ENCODE results near the gene SND1.

SND1 gene

DNA sequence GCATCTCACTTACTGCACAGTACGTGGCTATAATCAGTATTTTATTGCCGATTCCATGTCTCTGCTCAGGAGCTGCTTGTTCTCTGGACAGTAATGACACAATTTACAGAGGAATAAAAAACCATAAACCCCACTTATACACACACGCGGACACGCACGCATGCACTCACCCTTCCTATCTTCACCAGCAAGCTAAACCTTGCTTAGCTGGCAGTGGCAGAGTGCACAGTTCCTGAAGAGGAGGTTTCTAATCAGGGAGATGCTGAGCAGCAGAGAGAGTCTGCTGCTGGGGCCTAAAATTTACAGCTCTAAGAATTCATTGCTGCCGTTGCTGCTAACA, 66.3 kb downstream of the SND1 start:
- H3K4me3 ChIP-seq (ENCODE audit: low read length) = no peak overlapping the region
- TF ChIP-seq, protein P1, sequence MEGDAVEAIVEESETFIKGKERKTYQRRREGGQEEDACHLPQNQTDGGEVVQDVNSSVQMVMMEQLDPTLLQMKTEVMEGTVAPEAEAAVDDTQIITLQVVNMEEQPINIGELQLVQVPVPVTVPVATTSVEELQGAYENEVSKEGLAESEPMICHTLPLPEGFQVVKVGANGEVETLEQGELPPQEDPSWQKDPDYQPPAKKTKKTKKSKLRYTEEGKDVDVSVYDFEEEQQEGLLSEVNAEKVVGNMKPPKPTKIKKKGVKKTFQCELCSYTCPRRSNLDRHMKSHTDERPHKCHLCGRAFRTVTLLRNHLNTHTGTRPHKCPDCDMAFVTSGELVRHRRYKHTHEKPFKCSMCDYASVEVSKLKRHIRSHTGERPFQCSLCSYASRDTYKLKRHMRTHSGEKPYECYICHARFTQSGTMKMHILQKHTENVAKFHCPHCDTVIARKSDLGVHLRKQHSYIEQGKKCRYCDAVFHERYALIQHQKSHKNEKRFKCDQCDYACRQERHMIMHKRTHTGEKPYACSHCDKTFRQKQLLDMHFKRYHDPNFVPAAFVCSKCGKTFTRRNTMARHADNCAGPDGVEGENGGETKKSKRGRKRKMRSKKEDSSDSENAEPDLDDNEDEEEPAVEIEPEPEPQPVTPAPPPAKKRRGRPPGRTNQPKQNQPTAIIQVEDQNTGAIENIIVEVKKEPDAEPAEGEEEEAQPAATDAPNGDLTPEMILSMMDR (conservative IDR thresholded peaks at IDR 0.05; ENCODE audit: low read length) = no peak
- no peak for DNase-seq (ENCODE audit: low read depth)

GRCh38 chr7:127726476-127726875, 74.5 kb downstream of the SND1 start:
- DNase-seq (ENCODE audit: low read depth) = no peak
- no peak overlapping the region for H3K4me3 ChIP-seq (ENCODE audit: low read length)
- TF ChIP-seq, protein P1 (conservative IDR thresholded peaks at IDR 0.05; ENCODE audit: low read length) = no peak

GRCh38 chr7:127730658-127731276, 78.8 kb downstream of the SND1 start:
- TF ChIP-seq, protein P1 (conservative IDR thresholded peaks at IDR 0.05; ENCODE audit: low read length) = no peak
- no peak for DNase-seq (ENCODE audit: low read depth)
- no peak overlapping the region for H3K4me3 ChIP-seq (ENCODE audit: low read length)

DNA sequence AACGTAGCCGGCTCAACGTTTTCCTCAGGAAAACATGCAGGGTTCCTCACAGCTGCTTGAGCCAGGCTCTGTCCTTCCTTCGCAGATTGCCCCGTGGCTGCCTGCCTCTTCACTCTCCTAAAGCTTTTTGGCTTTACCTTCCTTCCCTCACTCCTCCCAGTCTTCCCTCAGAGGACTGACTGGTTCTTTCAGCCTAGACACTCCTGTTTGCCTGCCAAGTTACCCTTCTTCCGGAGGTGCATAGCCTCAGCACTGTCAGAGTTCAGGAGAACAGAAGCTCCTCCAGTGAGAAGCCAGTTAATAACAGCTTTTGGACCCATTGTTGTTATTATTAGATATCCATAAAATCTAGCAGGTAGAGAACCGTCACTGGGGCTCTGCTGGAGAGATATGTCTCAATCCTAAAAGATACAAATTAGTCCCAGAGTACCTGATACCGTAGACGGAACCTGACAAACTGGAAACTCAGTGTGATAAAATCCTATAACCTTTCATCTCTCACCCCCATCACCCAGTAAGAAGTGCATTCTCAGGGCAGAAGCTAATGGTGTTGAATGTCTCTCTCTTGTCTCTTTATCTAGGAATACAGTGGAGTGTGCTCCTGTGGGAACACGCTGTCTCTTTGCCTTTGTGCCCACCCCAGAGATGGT, 79.6 kb downstream of the SND1 start:
- no peak for DNase-seq (ENCODE audit: low read depth)
- TF ChIP-seq, protein P1 (conservative IDR thresholded peaks at IDR 0.05; ENCODE audit: low read length) = no peak
- H3K4me3 ChIP-seq (ENCODE audit: low read length) = no peak overlapping the region

DNA sequence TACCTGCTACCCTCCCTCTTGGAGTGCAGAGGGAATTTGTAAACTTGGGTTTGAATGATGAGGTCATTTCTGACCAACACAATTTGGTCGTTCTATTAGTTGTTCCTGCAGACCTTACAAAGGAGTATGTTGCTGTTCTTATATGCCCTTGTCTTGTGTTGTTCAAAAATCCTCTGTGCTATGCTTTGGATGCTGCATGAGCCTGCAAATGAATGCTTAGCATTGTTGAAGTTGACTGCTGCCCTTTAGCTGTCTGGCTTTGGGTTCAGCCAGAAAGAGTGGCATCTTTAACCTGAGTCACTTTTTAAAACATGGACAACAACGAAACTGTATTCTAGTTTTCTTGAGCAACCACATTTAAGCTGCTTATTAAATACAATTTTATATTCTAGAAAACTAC, 80.3 kb downstream of the SND1 start:
- no peak overlapping the region for H3K4me3 ChIP-seq (ENCODE audit: low read length)

DNA sequence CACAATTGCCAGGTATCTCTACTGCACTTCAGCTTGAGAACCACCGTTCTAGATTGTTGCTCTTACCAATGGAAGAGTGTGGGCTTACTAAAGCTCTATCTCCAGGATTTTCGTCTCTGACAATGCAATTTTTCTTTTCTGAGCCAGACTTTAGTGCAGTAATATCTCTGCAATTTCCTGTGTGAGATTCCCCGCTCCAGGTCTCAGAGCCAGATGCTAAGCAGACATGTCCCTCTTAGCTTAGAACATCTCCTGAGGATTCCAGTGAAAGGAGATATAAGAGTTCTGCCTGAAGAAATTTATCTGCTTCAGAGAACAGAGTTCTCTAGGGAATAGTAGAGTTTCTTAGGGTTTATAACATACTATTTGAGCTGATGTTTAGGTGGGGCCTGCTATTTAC, 82.0 kb downstream of the SND1 start:
- H3K4me3 ChIP-seq (ENCODE audit: low read length) = no peak overlapping the region
- TF ChIP-seq, protein P1 (conservative IDR thresholded peaks at IDR 0.05; ENCODE audit: low read length) = no peak
- DNase-seq (ENCODE audit: low read depth) = peak; percentile 36

More for the DNA sequence above, 80.3 kb downstream of the SND1 start:
- TF ChIP-seq, protein P1 (conservative IDR thresholded peaks at IDR 0.05; ENCODE audit: low read length) = no peak
- no peak for DNase-seq (ENCODE audit: low read depth)

GRCh38 chr7:127736511-127736910, 84.5 kb downstream of the SND1 start:
- TF ChIP-seq, protein P1 (conservative IDR thresholded peaks at IDR 0.05; ENCODE audit: low read length) = no peak
- no peak overlapping the region for H3K4me3 ChIP-seq (ENCODE audit: low read length)
- DNase-seq (ENCODE audit: low read depth) = no peak
